Coronary artery (tissue), 2 donors: ENCODE results near the gene SLC7A9.
"Not testable (repeated sequence)": the region's sequence is repeated elsewhere in the genome, so short reads cannot be mapped to it uniquely, and the experiment has no call there.

Source experiments
- DNase-seq: peaks from one replicate; pipeline ENCODE4 v3.0.0-alpha.2; 2017; ENCODE audit warnings: low spot score
- H3K27ac ChIP-seq, 2 donors: fragments of 200-600 bp; sonication (generic); one replicate each; pipeline ENCODE4 v1.5.1; 2016 to 2019
- H3K4me3 ChIP-seq: fragments of 200-600 bp; sonication (generic); 2 replicates; pipeline ENCODE4 v1.5.1; 2016; ENCODE audit warnings: mild to moderate bottlenecking, moderate library complexity
- TF ChIP-seq, protein P1 (sequence below): fragments of 200-600 bp; sonication (generic); IDR thresholded peaks from one replicate; pipeline ENCODE4 v1.5.1; 2019; ENCODE audit warnings: antibody characterized with exemption

Gene SLC7A9

DNA sequence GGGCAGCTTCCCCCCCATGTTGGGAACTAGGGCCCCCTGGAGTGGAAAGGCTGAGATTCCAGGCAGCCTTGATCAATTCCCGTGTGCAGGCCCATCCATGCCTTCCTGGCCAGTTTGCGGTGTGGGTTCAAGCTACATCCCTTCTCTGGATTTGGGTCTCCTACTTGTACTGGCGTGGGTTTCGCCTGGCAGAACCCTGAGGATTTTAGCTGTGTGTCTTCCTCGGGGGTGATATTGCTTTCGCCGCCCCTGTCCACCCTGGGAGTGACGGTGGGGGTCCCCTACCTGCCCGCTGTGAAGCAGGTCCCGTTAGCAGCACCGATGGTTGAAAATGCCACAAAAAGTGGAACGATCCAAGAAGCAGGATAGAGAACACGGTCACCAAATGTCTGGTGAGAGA is 11.4 kb downstream of the SLC7A9 start:
- DNase-seq, result no peak
- Histone ChIP-seq H3K4me3 (no peak overlapping the region), H3K27ac (no peak overlapping the region)
- TF ChIP-seq, protein P1, sequence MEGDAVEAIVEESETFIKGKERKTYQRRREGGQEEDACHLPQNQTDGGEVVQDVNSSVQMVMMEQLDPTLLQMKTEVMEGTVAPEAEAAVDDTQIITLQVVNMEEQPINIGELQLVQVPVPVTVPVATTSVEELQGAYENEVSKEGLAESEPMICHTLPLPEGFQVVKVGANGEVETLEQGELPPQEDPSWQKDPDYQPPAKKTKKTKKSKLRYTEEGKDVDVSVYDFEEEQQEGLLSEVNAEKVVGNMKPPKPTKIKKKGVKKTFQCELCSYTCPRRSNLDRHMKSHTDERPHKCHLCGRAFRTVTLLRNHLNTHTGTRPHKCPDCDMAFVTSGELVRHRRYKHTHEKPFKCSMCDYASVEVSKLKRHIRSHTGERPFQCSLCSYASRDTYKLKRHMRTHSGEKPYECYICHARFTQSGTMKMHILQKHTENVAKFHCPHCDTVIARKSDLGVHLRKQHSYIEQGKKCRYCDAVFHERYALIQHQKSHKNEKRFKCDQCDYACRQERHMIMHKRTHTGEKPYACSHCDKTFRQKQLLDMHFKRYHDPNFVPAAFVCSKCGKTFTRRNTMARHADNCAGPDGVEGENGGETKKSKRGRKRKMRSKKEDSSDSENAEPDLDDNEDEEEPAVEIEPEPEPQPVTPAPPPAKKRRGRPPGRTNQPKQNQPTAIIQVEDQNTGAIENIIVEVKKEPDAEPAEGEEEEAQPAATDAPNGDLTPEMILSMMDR, result no peak

- no peak overlapping the region for H3K27ac ChIP-seq
- TF ChIP-seq, protein P1, result no peak
- H3K4me3 ChIP-seq, result no peak overlapping the region
- no peak for DNase-seq
These were observed 12.0 kb downstream of the SLC7A9 start for GRCh38 chr19:32857584-32857983.

DNA sequence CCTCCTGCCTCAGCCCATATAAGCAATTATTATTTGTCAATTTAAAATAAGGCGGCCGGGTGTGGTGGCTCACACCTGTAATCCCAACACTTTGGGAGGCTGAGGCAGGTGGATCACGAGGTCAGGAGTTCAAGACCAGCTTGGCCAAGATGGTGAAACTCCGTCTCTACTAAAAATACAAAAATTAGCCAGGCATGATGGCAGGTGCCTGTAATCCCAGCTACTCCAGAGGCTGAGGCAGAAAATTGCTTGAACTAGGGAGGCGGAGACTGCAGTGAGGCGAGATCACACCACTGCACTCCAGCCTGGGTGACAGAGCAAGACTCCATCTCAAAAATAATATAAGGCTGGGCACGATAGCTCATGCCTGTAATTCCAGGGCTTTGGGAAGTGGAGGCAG is 12.7 kb downstream of the SLC7A9 start:
- H3K4me3 ChIP-seq, DNase-seq, H3K27ac ChIP-seq: not testable (repeated sequence)

- TF ChIP-seq, protein P1, result no peak
- DNase-seq, result no peak
- no peak overlapping the region for H3K4me3 ChIP-seq
- no peak overlapping the region for H3K27ac ChIP-seq
These were observed 17.4 kb downstream of the SLC7A9 start for GRCh38 chr19:32852216-32852615.

- H3K27ac ChIP-seq, H3K4me3 ChIP-seq, DNase-seq: not testable (repeated sequence)
These were observed 21.5 kb downstream of the SLC7A9 start for GRCh38 chr19:32848035-32848434.

DNA sequence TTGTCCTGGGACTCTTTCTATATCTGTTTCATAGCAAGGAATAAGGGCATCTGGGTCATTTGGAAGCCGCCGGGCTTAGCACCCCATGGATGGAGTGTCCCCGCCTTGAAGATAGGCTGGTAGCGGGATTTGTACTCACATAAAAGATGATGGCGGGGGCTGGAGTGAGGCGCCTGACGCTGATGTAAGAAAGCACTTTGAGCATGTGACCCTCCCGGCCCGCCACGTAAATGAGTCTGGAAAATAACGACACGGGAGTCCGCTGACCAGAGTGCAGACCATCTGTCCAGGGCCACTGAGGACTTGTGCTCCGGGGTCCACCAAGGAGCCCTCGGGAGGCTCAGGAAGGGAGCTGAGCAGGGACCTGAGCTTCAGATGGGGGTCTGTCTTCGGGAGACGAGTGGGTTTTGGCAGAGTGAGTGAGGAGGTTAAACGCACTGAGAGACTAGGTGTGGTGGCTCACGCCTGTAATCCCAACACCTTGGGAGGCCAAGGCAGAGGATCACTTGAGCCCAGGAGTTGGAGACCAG is 25.8 kb downstream of the SLC7A9 start:
- TF ChIP-seq, protein P1, result no peak
- no peak overlapping the region for H3K27ac ChIP-seq
- H3K4me3 ChIP-seq, result no peak overlapping the region
- no peak for DNase-seq

DNA sequence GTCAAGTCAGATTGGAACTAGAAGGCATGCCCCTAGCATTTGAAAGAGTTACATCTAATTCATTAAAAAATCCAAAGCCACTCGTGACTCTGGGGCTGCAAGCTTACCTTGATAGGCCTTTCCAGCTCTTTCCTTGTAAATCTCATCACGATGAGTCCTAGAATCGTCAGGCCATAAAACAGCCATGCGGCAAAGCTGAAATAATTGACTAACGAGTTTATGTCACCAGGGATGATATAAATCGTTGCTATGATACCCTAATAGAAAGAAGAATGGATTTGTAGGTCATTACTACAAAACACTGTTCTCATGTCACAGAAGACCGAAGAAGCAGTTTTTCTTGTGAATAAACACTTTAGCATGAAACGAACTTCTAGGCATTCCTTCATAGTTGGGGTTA is 27.5 kb downstream of the SLC7A9 start:
- DNase-seq, result no peak
- TF ChIP-seq, protein P1, result no peak
- H3K27ac ChIP-seq, result no peak overlapping the region
- H3K4me3 ChIP-seq, result no peak overlapping the region

DNA sequence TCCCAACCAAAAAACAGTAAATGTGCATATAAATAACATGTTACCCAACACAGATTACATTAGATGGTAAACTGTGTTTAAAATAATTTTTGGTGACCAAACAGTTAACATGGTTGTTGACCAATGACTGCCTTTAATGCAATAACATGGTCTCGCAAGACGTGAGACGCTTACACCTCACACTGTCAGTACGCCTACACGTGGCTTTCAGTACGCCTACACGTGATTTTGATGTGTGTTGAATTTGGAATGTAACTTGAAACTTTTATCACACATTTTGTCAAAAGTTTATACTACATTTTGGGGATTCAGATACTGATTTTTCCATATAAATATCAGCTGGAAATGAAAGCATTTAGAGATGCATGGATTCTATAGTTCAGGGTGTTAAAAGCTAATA is 32.0 kb downstream of the SLC7A9 start:
- TF ChIP-seq, protein P1, result no peak
- Histone ChIP-seq H3K27ac (no peak overlapping the region), H3K4me3 (no peak overlapping the region)
- no peak for DNase-seq

DNA sequence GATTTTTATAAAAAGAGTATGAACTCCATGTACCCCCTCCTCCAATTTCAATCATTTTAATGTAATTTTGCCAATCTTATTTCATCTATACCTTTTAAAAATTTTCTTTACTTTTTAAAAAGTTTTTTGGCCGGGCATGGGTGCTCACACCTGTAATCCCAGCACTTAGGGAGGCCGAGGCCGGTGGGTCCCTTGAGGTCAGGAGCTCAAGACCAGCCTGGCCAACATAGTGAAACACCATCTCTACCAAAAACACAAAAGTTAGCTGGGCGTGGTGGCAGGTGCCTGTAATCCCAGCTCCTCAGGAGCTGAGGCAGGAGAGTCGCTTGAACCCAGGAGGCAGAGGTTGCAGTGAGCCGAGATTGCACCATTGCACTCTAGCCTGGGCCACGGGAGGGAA is 36.2 kb downstream of the SLC7A9 start:
- H3K27ac ChIP-seq, H3K4me3 ChIP-seq, DNase-seq: not testable (repeated sequence)

GRCh38 chr19:32832825-32833224 is 36.7 kb downstream of the SLC7A9 start:
- DNase-seq, result not testable (repeated sequence)

GRCh38 chr19:32832094-32832493 is 37.5 kb downstream of the SLC7A9 start:
- not testable (repeated sequence) for DNase-seq, H3K4me3 ChIP-seq

More at GRCh38 chr19:32832825-32833224, 36.7 kb downstream of the SLC7A9 start:
- H3K27ac ChIP-seq, H3K4me3 ChIP-seq: not testable (repeated sequence)

More at GRCh38 chr19:32832094-32832493, 37.5 kb downstream of the SLC7A9 start:
- H3K27ac ChIP-seq, result not testable (repeated sequence)
